Measurements from ENCODE around the gene DSCAM. TPM values are rescaled to one million over a fixed set of nuclear protein-coding genes. Genes with fewer than 3 reads are reported as not detected.

DSCAM gene
- total and polyA plus RNA-seq, 12 donors: under 0.01 to 0.11 (median 0.07) TPM; not detected in 5

GRCh38 chr21:40729761-40730425, 117.1 kb downstream of the DSCAM start:
- TF ChIP-seq POLR2A (IDR thresholded peaks at IDR 0.05): no peak
- TF ChIP-seq, protein P1, sequence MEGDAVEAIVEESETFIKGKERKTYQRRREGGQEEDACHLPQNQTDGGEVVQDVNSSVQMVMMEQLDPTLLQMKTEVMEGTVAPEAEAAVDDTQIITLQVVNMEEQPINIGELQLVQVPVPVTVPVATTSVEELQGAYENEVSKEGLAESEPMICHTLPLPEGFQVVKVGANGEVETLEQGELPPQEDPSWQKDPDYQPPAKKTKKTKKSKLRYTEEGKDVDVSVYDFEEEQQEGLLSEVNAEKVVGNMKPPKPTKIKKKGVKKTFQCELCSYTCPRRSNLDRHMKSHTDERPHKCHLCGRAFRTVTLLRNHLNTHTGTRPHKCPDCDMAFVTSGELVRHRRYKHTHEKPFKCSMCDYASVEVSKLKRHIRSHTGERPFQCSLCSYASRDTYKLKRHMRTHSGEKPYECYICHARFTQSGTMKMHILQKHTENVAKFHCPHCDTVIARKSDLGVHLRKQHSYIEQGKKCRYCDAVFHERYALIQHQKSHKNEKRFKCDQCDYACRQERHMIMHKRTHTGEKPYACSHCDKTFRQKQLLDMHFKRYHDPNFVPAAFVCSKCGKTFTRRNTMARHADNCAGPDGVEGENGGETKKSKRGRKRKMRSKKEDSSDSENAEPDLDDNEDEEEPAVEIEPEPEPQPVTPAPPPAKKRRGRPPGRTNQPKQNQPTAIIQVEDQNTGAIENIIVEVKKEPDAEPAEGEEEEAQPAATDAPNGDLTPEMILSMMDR (IDR thresholded peaks at IDR 0.05): no peak
- no peak for DNase-seq
- Histone ChIP-seq H3K27me3 (no peaks in the 10 kb centered on the region), H3K4me1 (replicated peaks in 1 of 2) (no peaks in the 10 kb centered on the region), H3K27ac (no peak overlapping the region), H3K4me3 (no peak overlapping the region), H3K9me3 (replicated peaks in 1 of 3) (no peaks in the 10 kb centered on the region), H3K36me3 (replicated peaks in 1 of 2) (no peaks in the 10 kb centered on the region)
- WGBS, 4 donors: 84 to 85% (median 85%) methylated on average over 8 of the region's 8 CpGs
- intact Hi-C loops (cut with DNase I): no loop called here

DNA sequence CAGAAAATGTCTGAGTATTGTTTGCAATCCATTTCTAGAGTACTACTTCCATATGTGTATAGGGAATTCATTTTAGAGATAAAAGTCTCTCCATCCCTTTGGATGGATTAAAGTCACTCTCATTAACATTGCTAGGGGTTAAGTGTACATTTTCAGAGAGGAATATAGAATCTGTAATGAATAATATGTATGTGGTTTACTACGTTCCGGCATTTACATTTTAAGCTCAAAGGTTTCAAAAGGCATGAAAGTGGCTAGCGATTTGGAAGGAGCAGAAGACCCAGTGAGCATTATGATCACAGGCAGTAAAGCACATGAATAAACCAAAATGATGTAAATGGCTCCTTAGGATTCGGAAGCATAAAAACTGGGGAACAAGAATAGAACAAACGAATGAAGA, 123.0 kb downstream of the DSCAM start:
- no peak for DNase-seq
- Histone ChIP-seq H3K27me3 (no peaks in the 10 kb centered on the region), H3K27ac (no peak overlapping the region), H3K9me3 (replicated peaks in 1 of 3) (peaks cover 0 to 6% (median 0%) of the 10 kb centered on the region in 3 donors), H3K36me3 (replicated peaks in 1 of 2) (no peaks in the 10 kb centered on the region), H3K4me1 (replicated peaks in 1 of 2) (no peaks in the 10 kb centered on the region), H3K4me3 (no peak overlapping the region)
- TF ChIP-seq, protein P1 (IDR thresholded peaks at IDR 0.05): no peak
- TF ChIP-seq POLR2A (IDR thresholded peaks at IDR 0.05): no peak
- WGBS, 4 donors: 74 to 80% (median 76%) methylated on average over 5 of the region's 5 CpGs
- intact Hi-C loops (cut with DNase I): no loop called here

DNA sequence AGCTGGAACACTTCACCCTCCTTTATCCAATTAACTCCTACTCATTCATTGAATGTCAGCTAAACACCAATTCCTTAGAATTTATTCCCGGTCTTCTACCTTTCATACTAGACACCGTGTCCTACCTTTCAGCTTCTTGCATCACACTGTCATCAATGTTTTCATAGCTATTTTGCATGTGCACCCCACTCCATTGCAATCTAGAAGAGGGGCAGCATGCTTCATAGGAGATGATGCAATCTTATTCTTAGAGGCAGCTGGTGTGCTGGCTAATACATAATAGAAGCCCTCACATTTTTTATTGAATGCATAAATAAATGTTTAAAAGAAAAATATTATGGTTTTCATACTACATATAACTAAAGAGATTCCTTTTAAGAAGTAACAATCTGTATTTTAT, 123.6 kb downstream of the DSCAM start:
- TF ChIP-seq, protein P1 (IDR thresholded peaks at IDR 0.05): no peak
- TF ChIP-seq POLR2A (IDR thresholded peaks at IDR 0.05): no peak
- Histone ChIP-seq H3K27ac (no peak overlapping the region), H3K4me1 (replicated peaks in 1 of 2) (no peaks in the 10 kb centered on the region), H3K9me3 (replicated peaks in 1 of 3) (peaks cover 0 to 6% (median 0%) of the 10 kb centered on the region in 3 donors), H3K4me3 (no peak overlapping the region), H3K36me3 (replicated peaks in 1 of 2) (no peaks in the 10 kb centered on the region), H3K27me3 (no peaks in the 10 kb centered on the region)
- intact Hi-C loops (cut with DNase I): no loop called here
- no peak for DNase-seq
- WGBS, 4 donors: 85 to 98% (median 91%) methylated on average over 2 of the region's 2 CpGs

- Histone ChIP-seq H3K9me3 (replicated peaks in 1 of 3) (peaks cover 0 to 6% (median 0%) of the 10 kb centered on the region in 3 donors), H3K27me3 (no peaks in the 10 kb centered on the region), H3K4me1 (replicated peaks in 1 of 2) (no peaks in the 10 kb centered on the region), H3K27ac (no peak overlapping the region), H3K4me3 (no peak overlapping the region), H3K36me3 (replicated peaks in 1 of 2) (no peaks in the 10 kb centered on the region)
- intact Hi-C loops (cut with DNase I): no loop called here
- no peak for TF ChIP-seq POLR2A (IDR thresholded peaks at IDR 0.05)
- TF ChIP-seq, protein P1 (IDR thresholded peaks at IDR 0.05): no peak
- 59 to 90% (median 83%) methylated on average over 1 of the region's 1 CpG for WGBS, 4 donors
- no peak for DNase-seq
Measured at GRCh38 chr21:40719615-40720014, 127.3 kb downstream of the DSCAM start.
